Smooth muscle cell of trachea (primary cell): Measurements from ENCODE around the gene SMPD4. TPM values are rescaled to one million over a fixed set of nuclear protein-coding genes. Genes with fewer than 3 reads are reported as not detected.

Experiments used
- total RNA-seq: library from RNA; depleted of rRNA; stranded (reverse); fragments of >200 nt; gene quantifications from 2 replicates; pipeline ENCODE4 v1.2.1, GENCODE V29; 2014

SMPD4 gene
- total RNA-seq, result 18.5 and 31.0 TPM in 2 replicates

GRCh38 chr2:130181325-130181879, at the start of gene SMPD4:
TSS of gene SMPD4 (minus strand) at chr2:130181602. CDS start at chr2:130176592, 5,010 bp downstream.

GRCh38 chr2:130198343-130198742, 16.9 kb upstream of the SMPD4 start, which contains the start of gene TUBA3E:
TSS of gene TUBA3E (minus strand) at chr2:130198439. CDS start at chr2:130198360, 79 bp downstream.

GRCh38 chr2:130181880-130182682, 679 bp upstream of the SMPD4 start, which contains the start of gene MZT2B:
TSS of gene MZT2B (plus strand) at chr2:130182262. CDS start at chr2:130182283, 21 bp downstream.

GRCh38 chr2:130145006-130145414, 36.4 kb downstream of the SMPD4 start, which contains the start of gene CCDC74B:
TSS of gene CCDC74B (minus strand) at chr2:130145112. CDS start at chr2:130144996, 116 bp downstream.

GRCh38 chr2:130129120-130129829, 52.1 kb downstream of the SMPD4 start, which contains the start of gene POTEF:
TSS of gene POTEF (minus strand) at chr2:130129222. CDS start at chr2:130120515, 8,707 bp downstream.

Other genes with a start within 250 kb of the SMPD4 start
- not detected in 2 replicates for gene RAB6C, start 201.9 kb downstream of the SMPD4 start, total RNA-seq
- not detected in 2 replicates for gene POTEF, start 52.4 kb downstream of the SMPD4 start, total RNA-seq
- gene CCDC74B, start 36.5 kb downstream of the SMPD4 start, total RNA-seq, result 4.8 and 9.3 TPM in 2 replicates
- 163 and 176 TPM in 2 replicates for gene MZT2B, start 660 bp upstream of the SMPD4 start, total RNA-seq
- gene TUBA3E, start 16.8 kb upstream of the SMPD4 start, total RNA-seq, result not detected in 2 replicates
- 64.4 and 68.8 TPM in 2 replicates for gene IMP4, start 161.3 kb upstream of the SMPD4 start, total RNA-seq
- gene PTPN18, start 174.5 kb upstream of the SMPD4 start, total RNA-seq, result 11.6 and 19.6 TPM in 2 replicates